Measurements from ENCODE around the gene LEPROT.
"Not testable (repeated sequence)": the region's sequence is repeated elsewhere in the genome, so short reads cannot be mapped to it uniquely, and the experiment has no call there.

LEPROT gene
- 70.8 to 165 (median 119) reads per million in 18 experiments for total RNA-seq

- peak in 1 of 2 donors; percentile 29 for DNase-seq
Observed at GRCh38 chr1:65420590-65421350, at the start of gene LEPROT, which contains the start of gene LEPR. LEPROT (plus strand) TSS chr1:65420668; CDS start chr1:65420725, 57 bp downstream. LEPR (plus strand) TSS chr1:65420668; CDS start chr1:65565566, 144,898 bp downstream.

- DNase-seq, result no peak
Observed at GRCh38 chr1:65371544-65371943, 48.9 kb upstream of the LEPROT start.

- no peak for DNase-seq
Observed at GRCh38 chr1:65372557-65372956, 47.9 kb upstream of the LEPROT start.

- DNase-seq, result no peak
Observed at GRCh38 chr1:65377496-65378246, 42.8 kb upstream of the LEPROT start.

GRCh38 chr1:65378247-65378946 is 42.1 kb upstream of the LEPROT start:
- no peak for DNase-seq

- not testable (repeated sequence) for DNase-seq
Observed at GRCh38 chr1:65384426-65384825, 36.0 kb upstream of the LEPROT start.

- DNase-seq, result no peak
Observed at GRCh38 chr1:65386439-65386838, 34.0 kb upstream of the LEPROT start.

- no peak for DNase-seq
Observed at GRCh38 chr1:65387821-65388220, 32.6 kb upstream of the LEPROT start.

GRCh38 chr1:65388908-65389695 is 31.4 kb upstream of the LEPROT start:
- DNase-seq, result no peak

- DNase-seq, result no peak
Observed at GRCh38 chr1:65392497-65392896, 28.0 kb upstream of the LEPROT start.

- no peak for DNase-seq
Observed at GRCh38 chr1:65393347-65393746, 27.1 kb upstream of the LEPROT start.

- no peak for DNase-seq
Observed at GRCh38 chr1:65393928-65394327, 26.5 kb upstream of the LEPROT start.

GRCh38 chr1:65395887-65396612 is 24.4 kb upstream of the LEPROT start:
- peak in 1 of 2 donors; percentile 4 for DNase-seq

GRCh38 chr1:65398083-65398482 is 22.4 kb upstream of the LEPROT start:
- no peak for DNase-seq

GRCh38 chr1:65399003-65399402 is 21.5 kb upstream of the LEPROT start:
- no peak for DNase-seq

GRCh38 chr1:65401612-65402011 is 18.9 kb upstream of the LEPROT start:
- DNase-seq, result no peak

- no peak for DNase-seq
Observed at GRCh38 chr1:65404941-65405340, 15.5 kb upstream of the LEPROT start.

- no peak for DNase-seq
Observed at GRCh38 chr1:65407877-65408276, 12.6 kb upstream of the LEPROT start.

- DNase-seq, result no peak
Observed at GRCh38 chr1:65409314-65409713, 11.2 kb upstream of the LEPROT start.

GRCh38 chr1:65409816-65410326 is 10.6 kb upstream of the LEPROT start:
- DNase-seq, result no peak

GRCh38 chr1:65412256-65412983 is 8.0 kb upstream of the LEPROT start:
- DNase-seq, result peak in 1 of 2 donors; percentile 27
